HepG2 (cell line): ENCODE data around the gene LYRM1.

Experiments used
- CHCHD3 ChIP-seq: sonication (generic); formaldehyde crosslinking; IDR thresholded peaks from 2 replicates; pipeline ENCODE4 v1.8.0; 2022; ENCODE audit warnings: mild to moderate bottlenecking, missing genetic modification reagents, moderate library complexity
- ERF ChIP-seq: IDR thresholded peaks from 2 replicates; pipeline ENCODE4 v1.6.1; 2018; ENCODE audit warnings: missing biosample characterization, missing genetic modification reagents
- ESRRA ChIP-seq: sonication (generic); formaldehyde crosslinking; IDR thresholded peaks from 2 replicates; pipeline ENCODE4 v1.5.1; 2020; ENCODE audit warnings: mild to moderate bottlenecking, low read depth, missing genetic modification reagents
- FOXM1 ChIP-seq: sonication (generic); formaldehyde crosslinking; IDR thresholded peaks from 2 replicates; pipeline ENCODE4 v1.5.0; 2020; ENCODE audit warnings: missing genetic modification reagents
- HNRNPK ChIP-seq: fragments of 200-400 bp; formaldehyde crosslinking; IDR thresholded peaks from 2 replicates; pipeline ENCODE4 v1.6.1; 2018; ENCODE audit warnings: low read length, low read depth, moderate library complexity, mild to moderate bottlenecking; ENCODE audit not compliant: poor library complexity, severe bottlenecking
- JUNB ChIP-seq: sonication (generic); formaldehyde crosslinking; IDR thresholded peaks from 2 replicates; pipeline ENCODE4 v1.8.0; 2022; ENCODE audit warnings: missing genetic modification reagents, mild to moderate bottlenecking, borderline replicate concordance
- TAF1 ChIP-seq: sonication (generic); formaldehyde crosslinking; IDR thresholded peaks from 2 replicates; pipeline ENCODE4 v1.4.0; 2020; ENCODE audit warnings: missing genetic modification reagents
- TBP ChIP-seq: sonication (generic); formaldehyde crosslinking; IDR thresholded peaks from 2 replicates; pipeline ENCODE4 v1.5.0; 2020; ENCODE audit warnings: missing genetic modification reagents
- ZNF629 ChIP-seq: sonication (generic); formaldehyde crosslinking; conservative IDR thresholded peaks from 2 replicates; pipeline ENCODE4 v1.5.0; 2020; ENCODE audit warnings: missing genetic modification reagents
- TF ChIP-seq, protein P1 (sequence below): sonication (generic); formaldehyde crosslinking; IDR thresholded peaks from 2 replicates; pipeline ENCODE4 v1.4.0; 2020; ENCODE audit warnings: missing genetic modification reagents, borderline replicate concordance
- TF ChIP-seq, protein P2 (sequence below): sonication (generic); formaldehyde crosslinking; IDR thresholded peaks from 2 replicates; pipeline ENCODE4 v1.4.0; 2020; ENCODE audit warnings: mild to moderate bottlenecking, missing genetic modification reagents
- TF ChIP-seq, protein P3 (sequence below): sonication (generic); formaldehyde crosslinking; IDR thresholded peaks from 2 replicates; pipeline ENCODE4 v1.4.0; 2020; ENCODE audit warnings: missing genetic modification reagents
- TF ChIP-seq, protein P4 (sequence below), 2 experiments: sonication (generic) in 1 of 2; formaldehyde crosslinking in 1 of 2; IDR thresholded peaks; 2 replicates each; pipeline versions ENCODE4 v1.4.0 to v1.6.1; 2018 to 2020; ENCODE audit warnings: missing genetic modification reagents in 2 of 2, borderline replicate concordance in 1 of 2, low read depth in 1 of 2, mild to moderate bottlenecking in 1 of 2, missing biosample characterization in 1 of 2
- TF ChIP-seq, protein P5 (sequence below), 2 experiments: IDR thresholded peaks; 2 replicates each; pipeline ENCODE4 v1.6.1; 2011 to 2012; ENCODE audit warnings: low read length in 2 of 2, borderline replicate concordance in 1 of 2, low read depth in 1 of 2, mild to moderate bottlenecking in 1 of 2, moderate library complexity in 1 of 2

DNA sequence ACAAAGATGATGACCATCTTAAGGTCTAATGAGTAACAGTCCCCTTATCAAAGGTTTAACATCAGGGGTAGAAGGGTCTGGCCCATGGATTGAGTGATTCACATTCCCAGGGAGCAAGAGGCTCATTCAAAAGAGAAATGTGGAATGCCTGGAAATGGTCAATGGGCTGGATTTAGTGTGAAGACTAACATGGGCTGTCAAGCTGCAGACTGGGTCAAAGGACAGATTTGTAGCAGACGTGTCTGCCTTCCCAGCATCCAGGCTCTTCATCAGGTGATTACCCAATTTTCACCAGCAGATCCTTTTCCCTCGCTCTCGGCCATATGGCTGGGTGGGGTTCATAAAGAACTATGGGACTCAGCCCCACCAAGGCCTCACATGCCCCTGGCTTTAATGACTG lies 27.2 kb upstream of the LYRM1 start:
- TF ChIP-seq, protein P1, sequence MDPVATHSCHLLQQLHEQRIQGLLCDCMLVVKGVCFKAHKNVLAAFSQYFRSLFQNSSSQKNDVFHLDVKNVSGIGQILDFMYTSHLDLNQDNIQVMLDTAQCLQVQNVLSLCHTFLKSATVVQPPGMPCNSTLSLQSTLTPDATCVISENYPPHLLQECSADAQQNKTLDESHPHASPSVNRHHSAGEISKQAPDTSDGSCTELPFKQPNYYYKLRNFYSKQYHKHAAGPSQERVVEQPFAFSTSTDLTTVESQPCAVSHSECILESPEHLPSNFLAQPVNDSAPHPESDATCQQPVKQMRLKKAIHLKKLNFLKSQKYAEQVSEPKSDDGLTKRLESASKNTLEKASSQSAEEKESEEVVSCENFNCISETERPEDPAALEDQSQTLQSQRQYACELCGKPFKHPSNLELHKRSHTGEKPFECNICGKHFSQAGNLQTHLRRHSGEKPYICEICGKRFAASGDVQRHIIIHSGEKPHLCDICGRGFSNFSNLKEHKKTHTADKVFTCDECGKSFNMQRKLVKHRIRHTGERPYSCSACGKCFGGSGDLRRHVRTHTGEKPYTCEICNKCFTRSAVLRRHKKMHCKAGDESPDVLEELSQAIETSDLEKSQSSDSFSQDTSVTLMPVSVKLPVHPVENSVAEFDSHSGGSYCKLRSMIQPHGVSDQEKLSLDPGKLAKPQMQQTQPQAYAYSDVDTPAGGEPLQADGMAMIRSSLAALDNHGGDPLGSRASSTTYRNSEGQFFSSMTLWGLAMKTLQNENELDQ = no peak
- TF ChIP-seq FOXM1 (CRISPR knock-in tag) (no peak), TAF1 (CRISPR knock-in tag) (no peak), HNRNPK (no peak), ERF (CRISPR knock-in tag) (no peak), JUNB (CRISPR knock-in tag) (no peak), ZNF629 (no peak), TBP (CRISPR knock-in tag) (no peak), ESRRA (CRISPR knock-in tag) (no peak), CHCHD3 (no peak)
- TF ChIP-seq, protein P2, sequence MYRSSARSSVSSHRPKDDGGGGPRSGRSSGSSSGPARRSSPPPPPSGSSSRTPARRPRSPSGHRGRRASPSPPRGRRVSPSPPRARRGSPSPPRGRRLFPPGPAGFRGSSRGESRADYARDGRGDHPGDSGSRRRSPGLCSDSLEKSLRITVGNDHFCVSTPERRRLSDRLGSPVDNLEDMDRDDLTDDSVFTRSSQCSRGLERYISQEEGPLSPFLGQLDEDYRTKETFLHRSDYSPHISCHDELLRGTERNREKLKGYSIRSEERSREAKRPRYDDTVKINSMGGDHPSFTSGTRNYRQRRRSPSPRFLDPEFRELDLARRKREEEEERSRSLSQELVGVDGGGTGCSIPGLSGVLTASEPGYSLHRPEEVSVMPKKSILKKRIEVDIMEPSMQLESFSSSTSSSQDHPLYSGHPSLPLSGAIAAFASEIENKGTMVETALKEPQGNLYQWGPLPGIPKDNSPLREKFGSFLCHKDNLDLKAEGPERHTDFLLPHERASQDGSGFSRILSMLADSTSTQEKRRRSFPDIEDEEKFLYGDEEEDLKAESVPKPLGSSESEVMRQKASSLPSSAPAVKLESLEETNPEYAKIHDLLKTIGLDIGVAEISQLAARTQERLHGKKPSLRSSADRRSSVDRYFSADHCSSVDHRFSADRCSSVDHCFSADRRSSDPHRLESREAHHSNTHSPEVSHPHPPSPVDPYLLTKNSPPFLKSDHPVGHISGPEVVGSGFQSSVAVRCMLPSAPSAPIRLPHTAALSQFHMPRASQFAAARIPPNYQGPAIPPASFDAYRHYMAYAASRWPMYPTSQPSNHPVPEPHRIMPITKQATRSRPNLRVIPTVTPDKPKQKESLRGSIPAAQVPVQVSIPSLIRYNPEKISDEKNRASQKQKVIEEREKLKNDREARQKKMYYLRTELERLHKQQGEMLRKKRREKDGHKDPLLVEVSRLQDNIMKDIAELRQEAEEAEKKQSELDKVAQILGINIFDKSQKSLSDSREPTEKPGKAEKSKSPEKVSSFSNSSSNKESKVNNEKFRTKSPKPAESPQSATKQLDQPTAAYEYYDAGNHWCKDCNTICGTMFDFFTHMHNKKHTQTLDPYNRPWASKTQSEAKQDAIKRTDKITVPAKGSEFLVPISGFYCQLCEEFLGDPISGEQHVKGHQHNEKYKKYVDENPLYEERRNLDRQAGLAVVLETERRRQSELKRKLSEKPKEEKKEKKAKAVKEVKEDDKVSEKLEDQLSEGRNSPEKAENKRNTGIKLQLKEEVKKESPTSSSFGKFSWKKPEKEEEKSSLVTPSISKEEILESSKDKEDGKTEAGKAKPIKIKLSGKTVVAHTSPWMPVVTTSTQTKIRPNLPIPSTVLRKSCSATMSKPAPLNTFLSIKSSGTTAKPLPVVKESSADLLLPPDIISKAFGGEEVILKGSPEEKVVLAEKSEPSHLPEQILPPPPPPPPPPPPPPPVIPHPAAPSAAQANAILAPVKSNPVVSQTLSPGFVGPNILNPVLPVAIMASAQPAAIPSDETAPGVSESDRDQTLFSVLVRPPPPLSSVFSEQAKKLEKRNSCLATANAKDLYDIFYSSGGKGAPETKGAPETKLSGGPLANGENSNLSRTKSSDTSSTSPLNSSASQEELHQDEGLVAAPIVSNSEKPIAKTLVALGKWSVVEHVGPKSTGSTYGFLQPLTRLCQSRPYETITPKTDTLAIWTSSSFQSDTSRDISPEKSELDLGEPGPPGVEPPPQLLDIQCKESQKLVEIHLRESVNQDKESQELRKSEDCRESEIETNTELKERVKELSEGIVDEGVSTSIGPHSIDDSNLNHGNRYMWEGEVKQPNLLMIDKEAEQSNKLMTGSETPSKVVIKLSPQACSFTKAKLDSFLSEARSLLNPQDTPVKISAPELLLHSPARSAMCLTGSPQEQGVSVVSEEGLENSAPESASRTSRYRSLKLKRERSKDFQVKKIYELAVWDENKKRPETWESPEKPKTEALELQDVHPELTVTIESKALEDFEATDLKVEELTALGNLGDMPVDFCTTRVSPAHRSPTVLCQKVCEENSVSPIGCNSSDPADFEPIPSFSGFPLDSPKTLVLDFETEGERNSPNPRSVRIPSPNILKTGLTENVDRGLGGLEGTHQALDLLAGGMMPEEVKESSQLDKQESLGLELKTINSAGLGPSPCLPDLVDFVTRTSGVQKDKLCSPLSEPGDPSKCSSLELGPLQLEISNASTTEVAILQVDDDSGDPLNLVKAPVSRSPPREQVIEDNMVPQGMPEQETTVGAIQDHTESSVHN = no peak
- TF ChIP-seq, protein P3, sequence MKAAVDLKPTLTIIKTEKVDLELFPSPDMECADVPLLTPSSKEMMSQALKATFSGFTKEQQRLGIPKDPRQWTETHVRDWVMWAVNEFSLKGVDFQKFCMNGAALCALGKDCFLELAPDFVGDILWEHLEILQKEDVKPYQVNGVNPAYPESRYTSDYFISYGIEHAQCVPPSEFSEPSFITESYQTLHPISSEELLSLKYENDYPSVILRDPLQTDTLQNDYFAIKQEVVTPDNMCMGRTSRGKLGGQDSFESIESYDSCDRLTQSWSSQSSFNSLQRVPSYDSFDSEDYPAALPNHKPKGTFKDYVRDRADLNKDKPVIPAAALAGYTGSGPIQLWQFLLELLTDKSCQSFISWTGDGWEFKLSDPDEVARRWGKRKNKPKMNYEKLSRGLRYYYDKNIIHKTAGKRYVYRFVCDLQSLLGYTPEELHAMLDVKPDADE (CRISPR knock-in tag) = no peak
- TF ChIP-seq, protein P4, sequence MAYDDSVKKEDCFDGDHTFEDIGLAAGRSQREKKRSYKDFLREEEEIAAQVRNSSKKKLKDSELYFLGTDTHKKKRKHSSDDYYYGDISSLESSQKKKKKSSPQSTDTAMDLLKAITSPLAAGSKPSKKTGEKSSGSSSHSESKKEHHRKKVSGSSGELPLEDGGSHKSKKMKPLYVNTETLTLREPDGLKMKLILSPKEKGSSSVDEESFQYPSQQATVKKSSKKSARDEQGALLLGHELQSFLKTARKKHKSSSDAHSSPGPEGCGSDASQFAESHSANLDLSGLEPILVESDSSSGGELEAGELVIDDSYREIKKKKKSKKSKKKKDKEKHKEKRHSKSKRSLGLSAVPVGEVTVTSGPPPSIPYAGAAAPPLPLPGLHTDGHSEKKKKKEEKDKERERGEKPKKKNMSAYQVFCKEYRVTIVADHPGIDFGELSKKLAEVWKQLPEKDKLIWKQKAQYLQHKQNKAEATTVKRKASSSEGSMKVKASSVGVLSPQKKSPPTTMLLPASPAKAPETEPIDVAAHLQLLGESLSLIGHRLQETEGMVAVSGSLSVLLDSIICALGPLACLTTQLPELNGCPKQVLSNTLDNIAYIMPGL (CRISPR knock-in tag; IDR thresholded peaks at IDR 0.05; ENCODE audit: borderline replicate concordance in 1 of 2, low read depth in 1 of 2) = no peak
- TF ChIP-seq, protein P5, sequence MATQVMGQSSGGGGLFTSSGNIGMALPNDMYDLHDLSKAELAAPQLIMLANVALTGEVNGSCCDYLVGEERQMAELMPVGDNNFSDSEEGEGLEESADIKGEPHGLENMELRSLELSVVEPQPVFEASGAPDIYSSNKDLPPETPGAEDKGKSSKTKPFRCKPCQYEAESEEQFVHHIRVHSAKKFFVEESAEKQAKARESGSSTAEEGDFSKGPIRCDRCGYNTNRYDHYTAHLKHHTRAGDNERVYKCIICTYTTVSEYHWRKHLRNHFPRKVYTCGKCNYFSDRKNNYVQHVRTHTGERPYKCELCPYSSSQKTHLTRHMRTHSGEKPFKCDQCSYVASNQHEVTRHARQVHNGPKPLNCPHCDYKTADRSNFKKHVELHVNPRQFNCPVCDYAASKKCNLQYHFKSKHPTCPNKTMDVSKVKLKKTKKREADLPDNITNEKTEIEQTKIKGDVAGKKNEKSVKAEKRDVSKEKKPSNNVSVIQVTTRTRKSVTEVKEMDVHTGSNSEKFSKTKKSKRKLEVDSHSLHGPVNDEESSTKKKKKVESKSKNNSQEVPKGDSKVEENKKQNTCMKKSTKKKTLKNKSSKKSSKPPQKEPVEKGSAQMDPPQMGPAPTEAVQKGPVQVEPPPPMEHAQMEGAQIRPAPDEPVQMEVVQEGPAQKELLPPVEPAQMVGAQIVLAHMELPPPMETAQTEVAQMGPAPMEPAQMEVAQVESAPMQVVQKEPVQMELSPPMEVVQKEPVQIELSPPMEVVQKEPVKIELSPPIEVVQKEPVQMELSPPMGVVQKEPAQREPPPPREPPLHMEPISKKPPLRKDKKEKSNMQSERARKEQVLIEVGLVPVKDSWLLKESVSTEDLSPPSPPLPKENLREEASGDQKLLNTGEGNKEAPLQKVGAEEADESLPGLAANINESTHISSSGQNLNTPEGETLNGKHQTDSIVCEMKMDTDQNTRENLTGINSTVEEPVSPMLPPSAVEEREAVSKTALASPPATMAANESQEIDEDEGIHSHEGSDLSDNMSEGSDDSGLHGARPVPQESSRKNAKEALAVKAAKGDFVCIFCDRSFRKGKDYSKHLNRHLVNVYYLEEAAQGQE (IDR thresholded peaks at IDR 0.05; ENCODE audit: borderline replicate concordance in 1 of 2, low read depth in 1 of 2, low read length in 2 of 2) = no peak
